Spleen (tissue), 7 donors: ENCODE results near the gene ANKRD45.

Source experiments
- CTCF ChIP-seq, 11 experiments: fragments of 200-600 bp in 7 of 11; fragments of 450-650 bp in 4 of 11; sonication (generic) in 4 of 11; IDR thresholded peaks in 8 of 11; conservative IDR thresholded peaks in 3 of 11; 1 replicate in 7 of 11; 2 replicates in 4 of 11; pipeline versions ENCODE4 v1.4.0 to v1.8.0; 2016 to 2021; ENCODE audit warnings: antibody characterized with exemption in 11 of 11, inconsistent platforms in 4 of 11, mild to moderate bottlenecking in 1 of 11
- POLR2A ChIP-seq, 3 donors: fragments of 450-650 bp; IDR thresholded peaks; one replicate each; pipeline ENCODE4 v1.5.1; 2017; ENCODE audit warnings: antibody characterized with exemption in 3 of 3, mild to moderate bottlenecking in 1 of 3
- donor health status: DM: no; HTN: no; CAD: no; lungs with moderate emphysema.
- donor health status: DM: no; HTN: no; CAD: no.
- donor health status: DM: no; HTN: no; CAD: no.

GRCh38 chr1:173717238-173717637, 47.6 kb upstream of the ANKRD45 start:
- TF ChIP-seq CTCF (IDR thresholded peaks at IDR 0.05 in 8 of 11, conservative IDR thresholded peaks at IDR 0.05 in 3 of 11) = no peak
- TF ChIP-seq POLR2A (IDR thresholded peaks at IDR 0.05) = no peak
